ENCODE measurements around the gene ESR2.

ESR2 gene

DNA sequence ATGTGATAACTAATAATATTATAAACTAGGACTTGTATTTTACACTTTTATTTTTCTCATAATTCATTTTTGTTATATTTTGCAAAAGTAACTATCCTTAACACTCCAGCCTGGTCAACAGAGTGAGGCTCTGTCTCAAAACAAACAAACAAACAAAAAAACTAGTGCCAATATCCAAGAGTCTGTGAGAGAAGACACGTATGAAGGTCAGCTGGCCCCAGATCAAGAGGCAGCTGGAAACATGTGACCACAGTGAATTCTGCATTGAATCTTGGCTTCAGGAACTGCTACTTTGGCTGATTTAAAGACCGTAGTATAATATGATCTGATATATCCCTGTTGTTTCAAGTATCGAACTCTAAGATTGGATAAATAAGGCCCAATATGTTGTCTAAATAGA is 47.0 kb downstream of the ESR2 start:
- no peak for ATAC-seq (ENCODE audit: low read depth)
- no peak overlapping the region for H3K27ac Mint-ChIP-seq
- no peak overlapping the region for H3K4me3 Mint-ChIP-seq
- no peaks in the 10 kb centered on the region for H3K9me3 Mint-ChIP-seq
- DNase-seq (ENCODE audit: low spot score in 2 of 2) = no peak
- peaks cover 6% of the 10 kb centered on the region for H3K4me1 Mint-ChIP-seq
- H3K36me3 Mint-ChIP-seq = peaks cover 11% of the 10 kb centered on the region
- no peaks in the 10 kb centered on the region for H3K27me3 Mint-ChIP-seq

DNA sequence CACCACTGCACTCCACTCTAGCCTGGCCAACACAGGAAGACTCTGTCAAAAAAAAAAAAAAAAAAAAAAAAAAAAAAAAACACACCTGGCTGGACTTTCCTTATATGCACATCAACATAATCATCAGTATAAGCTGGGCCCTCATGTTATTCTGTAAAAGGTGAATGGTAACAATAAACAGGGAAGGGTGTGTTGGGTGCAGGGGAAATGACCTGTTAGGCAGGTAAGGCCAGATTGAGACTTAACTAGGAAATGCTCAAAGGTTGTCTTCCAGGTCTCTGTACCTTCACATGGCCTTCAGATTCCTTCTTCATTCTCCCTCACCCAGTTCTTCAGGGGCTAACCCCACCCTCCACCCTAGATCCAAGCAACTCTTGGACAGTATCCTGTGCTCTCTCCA is 47.5 kb downstream of the ESR2 start:
- ATAC-seq (ENCODE audit: low read depth) = no peak
- Mint-ChIP-seq H3K27me3 (no peaks in the 10 kb centered on the region), H3K4me3 (no peak overlapping the region), H3K36me3 (peaks cover 11% of the 10 kb centered on the region), H3K9me3 (no peaks in the 10 kb centered on the region), H3K4me1 (peaks cover 6% of the 10 kb centered on the region), H3K27ac (no peak overlapping the region)
- DNase-seq (ENCODE audit: low spot score in 2 of 2) = no peak

DNA sequence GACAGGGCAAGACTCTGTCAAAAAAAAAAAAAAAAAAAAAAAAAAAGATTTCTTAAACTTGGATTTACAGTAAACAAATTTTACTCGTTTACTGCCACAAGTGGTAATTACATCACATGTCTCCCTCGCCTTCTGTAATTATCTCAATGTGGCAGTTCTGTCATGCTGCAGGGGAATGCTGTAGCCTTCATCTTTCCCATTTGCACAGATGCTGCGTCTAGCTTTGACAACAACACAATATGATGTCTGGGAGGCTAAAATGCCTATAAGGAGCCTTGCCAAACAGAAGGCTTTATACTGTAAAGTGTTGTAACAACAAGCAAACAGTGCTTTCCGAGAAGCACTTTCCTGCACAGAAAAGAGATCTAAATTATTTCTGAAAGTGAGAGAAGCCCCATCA is 48.7 kb downstream of the ESR2 start:
- no peak overlapping the region for H3K27ac Mint-ChIP-seq
- H3K27me3 Mint-ChIP-seq = no peaks in the 10 kb centered on the region
- no peak for ATAC-seq (ENCODE audit: low read depth)

DNA sequence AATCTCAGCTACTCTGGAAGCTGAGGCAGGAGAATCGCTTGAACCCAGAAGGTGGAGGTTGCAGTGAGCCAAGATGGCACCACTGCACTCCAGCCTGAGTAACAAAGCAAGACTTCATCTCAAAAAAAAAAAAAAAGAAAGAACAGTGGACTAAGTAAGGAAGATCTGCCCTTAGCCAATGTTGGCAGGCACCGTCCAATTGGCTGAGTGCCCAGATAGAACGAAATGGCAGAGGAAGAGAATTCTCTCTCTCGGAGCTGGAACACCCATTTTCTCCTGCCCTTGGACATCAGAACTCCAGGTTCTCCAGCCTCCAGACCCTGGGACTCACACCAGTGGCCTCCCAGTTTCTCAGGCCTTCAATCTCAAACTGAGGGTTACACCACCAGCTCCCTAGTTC is 49.9 kb downstream of the ESR2 start:
- peaks cover 3% of the 10 kb centered on the region for H3K4me1 Mint-ChIP-seq
- no peak for ATAC-seq (ENCODE audit: low read depth)
- no peak overlapping the region for H3K27ac Mint-ChIP-seq
- DNase-seq (ENCODE audit: low spot score in 2 of 2) = no peak
- H3K4me3 Mint-ChIP-seq = no peak overlapping the region
- H3K9me3 Mint-ChIP-seq = no peaks in the 10 kb centered on the region
- peaks cover 11% of the 10 kb centered on the region for H3K36me3 Mint-ChIP-seq
- no peaks in the 10 kb centered on the region for H3K27me3 Mint-ChIP-seq

More for the DNA sequence above, 48.7 kb downstream of the ESR2 start:
- DNase-seq (ENCODE audit: low spot score in 2 of 2) = no peak
- H3K4me3 Mint-ChIP-seq = no peak overlapping the region
- peaks cover 3% of the 10 kb centered on the region for H3K4me1 Mint-ChIP-seq
- H3K36me3 Mint-ChIP-seq = peaks cover 11% of the 10 kb centered on the region
- no peaks in the 10 kb centered on the region for H3K9me3 Mint-ChIP-seq

DNA sequence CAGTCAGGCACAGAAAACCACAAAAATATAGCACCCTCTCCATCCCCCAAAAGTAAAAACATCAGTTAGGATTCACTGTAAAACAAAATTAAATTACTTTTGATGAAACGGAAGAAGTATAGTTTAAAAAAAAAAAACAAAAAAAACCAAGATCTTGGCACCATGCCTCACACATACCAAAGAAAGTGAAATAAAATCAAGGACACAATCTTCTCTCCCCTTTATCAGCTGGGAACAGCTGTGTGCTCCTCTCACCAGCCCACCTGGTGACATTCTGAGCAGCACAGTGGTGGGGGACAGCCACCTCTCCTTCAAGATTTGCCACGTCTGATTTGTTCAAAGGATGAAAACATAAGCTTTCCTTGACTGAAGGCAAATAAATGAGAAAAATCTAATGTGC is 55.5 kb downstream of the ESR2 start:
- peak overlapping the region; percentile 32 for H3K27ac Mint-ChIP-seq
- no peak overlapping the region for H3K4me3 Mint-ChIP-seq
- H3K9me3 Mint-ChIP-seq = no peaks in the 10 kb centered on the region
- no peak for ATAC-seq (ENCODE audit: low read depth)
- H3K4me1 Mint-ChIP-seq = peaks cover 34% of the 10 kb centered on the region
- H3K27me3 Mint-ChIP-seq = no peaks in the 10 kb centered on the region
- no peak for DNase-seq (ENCODE audit: low spot score in 2 of 2)
- H3K36me3 Mint-ChIP-seq = peaks cover 3% of the 10 kb centered on the region

DNA sequence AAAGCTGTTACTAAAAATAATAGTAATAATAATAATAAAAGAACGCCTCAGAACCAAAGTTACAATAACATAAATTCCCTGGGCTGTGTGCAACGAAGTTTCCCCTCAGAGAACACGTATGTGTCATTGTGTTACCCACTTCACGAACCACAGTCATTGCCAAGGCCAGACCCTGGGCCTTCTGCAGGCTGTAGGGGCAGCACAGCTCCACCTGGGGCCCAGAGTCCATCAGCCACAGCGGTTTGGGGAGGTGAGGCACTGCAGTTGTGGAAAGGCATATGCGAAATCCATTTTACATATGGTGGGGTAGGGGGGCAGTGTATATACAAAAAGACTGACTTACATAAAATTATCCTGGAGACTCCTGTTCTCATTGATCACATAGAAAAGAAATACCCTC is 56.1 kb downstream of the ESR2 start:
- DNase-seq (ENCODE audit: low spot score in 2 of 2) (no peak), ATAC-seq (ENCODE audit: low read depth) (no peak)
- Mint-ChIP-seq H3K27me3 (no peaks in the 10 kb centered on the region), H3K9me3 (no peaks in the 10 kb centered on the region), H3K27ac (peak overlapping the region; percentile 32), H3K4me1 (peaks cover 40% of the 10 kb centered on the region), H3K4me3 (no peak overlapping the region), H3K36me3 (peaks cover 3% of the 10 kb centered on the region)

DNA sequence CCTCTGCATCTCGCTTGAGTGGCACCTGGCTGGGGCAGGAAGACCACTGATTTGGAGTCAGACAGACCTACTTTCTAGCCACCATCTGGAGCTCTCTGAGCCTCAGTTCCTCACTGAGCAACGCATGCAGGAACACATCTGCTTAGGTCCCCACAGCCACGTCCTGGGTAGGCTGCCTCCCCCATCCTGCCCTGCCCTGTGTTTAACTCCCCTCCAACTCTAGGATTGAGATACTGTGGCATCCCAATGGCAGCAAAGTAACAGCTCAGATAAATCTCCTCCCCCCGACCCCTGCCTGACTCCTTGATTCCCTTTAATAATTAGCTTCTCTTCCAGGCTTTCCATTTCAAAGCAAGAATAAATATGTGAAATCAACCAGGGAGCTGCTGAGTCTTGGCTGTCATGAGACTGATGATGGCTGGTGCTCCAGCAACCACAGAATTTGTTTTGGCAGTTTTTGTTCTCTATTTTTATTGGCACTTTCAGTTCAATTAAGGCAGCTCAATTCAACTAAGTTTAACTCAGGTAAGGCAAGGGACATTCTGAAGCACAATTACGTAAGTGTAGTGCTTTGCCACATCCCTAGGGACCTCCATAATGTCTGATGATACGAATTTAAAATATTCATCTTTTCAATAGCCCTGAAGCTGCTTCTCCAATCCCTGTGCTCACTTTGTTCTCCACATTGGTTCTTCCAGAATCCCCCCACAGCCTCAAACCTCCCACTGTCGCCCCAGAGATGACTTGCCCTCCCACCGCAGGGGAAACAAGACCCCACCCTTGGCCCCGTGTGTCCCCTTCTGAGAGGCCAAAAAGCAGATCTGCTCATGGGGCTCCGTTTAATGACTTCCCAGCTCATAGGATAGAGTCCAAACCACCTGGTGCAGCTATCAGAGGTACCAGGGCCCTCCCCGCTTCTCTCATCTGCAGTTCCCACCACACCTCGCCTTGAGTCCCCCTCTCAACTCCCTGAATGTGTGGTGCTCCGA is 58.2 kb downstream of the ESR2 start:
- Mint-ChIP-seq H3K4me3 (peak overlapping the region; percentile 55), H3K27ac (peak overlapping the region; percentile 99)

DNA sequence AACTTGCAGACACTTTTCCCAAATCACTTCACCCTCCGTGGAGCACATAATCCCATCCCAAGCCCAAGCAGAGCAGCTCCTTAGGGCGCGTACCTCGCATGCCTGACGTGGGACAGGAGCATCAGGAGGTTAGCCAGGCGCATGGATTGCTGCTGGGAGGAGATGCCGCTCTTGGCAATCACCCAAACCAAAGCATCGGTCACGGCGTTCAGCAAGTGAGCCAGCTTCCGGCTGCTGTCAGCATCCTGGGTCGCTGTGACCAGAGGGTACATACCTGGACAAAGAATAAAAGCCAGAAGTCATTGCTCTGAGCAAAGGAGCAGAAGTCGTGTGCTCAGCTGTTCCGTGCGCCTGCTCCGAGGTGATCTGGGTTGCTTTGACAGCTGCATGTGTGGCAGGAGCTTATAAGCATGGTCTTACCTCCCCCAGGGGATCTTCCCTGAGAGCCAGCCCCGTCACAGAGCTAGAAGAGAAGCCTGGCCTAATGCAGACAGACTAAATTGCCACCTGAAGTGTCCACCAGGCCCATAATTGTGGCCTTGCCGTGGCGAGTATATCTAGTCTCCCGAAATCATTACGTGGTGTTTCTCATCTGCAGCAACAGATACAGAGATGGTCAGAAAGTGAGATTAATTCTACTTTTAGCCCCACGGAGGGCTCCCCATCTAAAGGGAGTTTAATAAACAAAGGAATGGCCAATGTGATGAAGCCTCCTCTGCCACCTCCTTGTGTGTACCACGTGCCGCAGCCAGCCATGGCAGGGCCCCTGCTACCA is 59.1 kb downstream of the ESR2 start:
- DNase-seq (ENCODE audit: low spot score in 2 of 2) = peak in 1 of 2 donors; percentile 53
- ATAC-seq (ENCODE audit: low read depth) = peak; percentile 25
- Mint-ChIP-seq H3K36me3 (peaks cover 4% of the 10 kb centered on the region), H3K4me1 (peaks cover 50% of the 10 kb centered on the region), H3K27me3 (no peaks in the 10 kb centered on the region), H3K9me3 (no peaks in the 10 kb centered on the region), H3K27ac (peak overlapping the region; percentile 99), H3K4me3 (peak overlapping the region; percentile 55)

More for the DNA sequence above, 58.2 kb downstream of the ESR2 start:
- ATAC-seq (ENCODE audit: low read depth) (peak; percentile 74), DNase-seq (ENCODE audit: low spot score in 2 of 2) (peak; percentile 80 to 81)
- Mint-ChIP-seq H3K4me1 (peaks cover 50% of the 10 kb centered on the region), H3K27me3 (no peaks in the 10 kb centered on the region), H3K9me3 (no peaks in the 10 kb centered on the region), H3K36me3 (peaks cover 4% of the 10 kb centered on the region)

DNA sequence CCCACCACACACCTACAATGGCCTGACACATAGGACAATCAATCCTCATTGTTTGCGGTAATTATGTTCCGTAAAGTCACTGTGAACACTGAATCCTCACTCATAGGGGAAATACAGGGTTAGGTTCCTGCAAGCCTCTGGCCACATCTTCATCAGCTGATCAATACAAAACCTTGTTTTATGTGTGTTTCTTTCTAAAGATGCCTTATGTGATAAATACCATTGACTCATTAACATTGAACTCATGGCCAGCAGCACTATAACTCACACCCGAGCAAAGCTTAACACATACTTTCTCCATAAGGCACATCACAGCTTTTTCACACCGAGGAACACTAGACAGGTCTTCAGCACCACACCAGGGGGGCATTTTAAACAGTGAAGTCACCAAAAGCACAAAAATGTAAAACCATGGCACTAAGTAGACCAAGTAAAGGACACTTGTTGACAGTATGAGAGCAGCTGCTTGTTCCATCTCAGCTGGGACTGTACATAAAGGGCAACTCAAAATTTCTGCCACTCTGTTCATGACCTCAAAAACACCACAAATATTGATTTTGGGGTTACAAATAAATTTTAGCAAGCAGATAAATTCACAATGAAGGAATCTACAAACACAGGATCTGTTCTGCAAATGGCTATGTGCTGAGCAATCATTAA is 60.5 kb downstream of the ESR2 start:
- no peak for ATAC-seq (ENCODE audit: low read depth)
- Mint-ChIP-seq H3K9me3 (no peaks in the 10 kb centered on the region), H3K27ac (peak overlapping the region; percentile 99), H3K4me1 (peaks cover 48% of the 10 kb centered on the region), H3K27me3 (no peaks in the 10 kb centered on the region), H3K4me3 (no peak overlapping the region), H3K36me3 (peaks cover 4% of the 10 kb centered on the region)
- DNase-seq (ENCODE audit: low spot score in 2 of 2) = no peak

DNA sequence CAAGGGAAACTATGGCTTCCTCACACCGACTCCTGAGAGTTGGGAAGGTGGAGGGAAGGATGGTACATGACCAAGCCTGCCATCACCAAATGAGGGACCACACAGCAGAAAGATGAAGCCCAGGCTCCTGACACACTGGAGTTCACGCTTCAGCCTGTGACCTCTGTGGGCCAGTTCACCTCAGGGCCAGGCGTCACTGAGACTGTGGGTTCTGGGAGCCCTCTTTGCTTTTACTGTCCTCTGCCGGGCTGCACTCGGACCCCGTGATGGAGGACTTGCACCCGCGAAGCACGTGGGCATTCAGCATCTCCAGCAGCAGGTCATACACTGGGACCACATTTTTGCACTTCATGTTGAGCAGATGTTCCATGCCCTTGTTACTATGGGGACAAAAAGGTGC is 61.2 kb downstream of the ESR2 start:
- Mint-ChIP-seq H3K27me3 (no peaks in the 10 kb centered on the region), H3K27ac (peak overlapping the region; percentile 75), H3K9me3 (no peaks in the 10 kb centered on the region), H3K36me3 (peaks cover 7% of the 10 kb centered on the region), H3K4me1 (peaks cover 47% of the 10 kb centered on the region), H3K4me3 (no peak overlapping the region)
- DNase-seq (ENCODE audit: low spot score in 2 of 2) (no peak), ATAC-seq (ENCODE audit: low read depth) (no peak)

DNA sequence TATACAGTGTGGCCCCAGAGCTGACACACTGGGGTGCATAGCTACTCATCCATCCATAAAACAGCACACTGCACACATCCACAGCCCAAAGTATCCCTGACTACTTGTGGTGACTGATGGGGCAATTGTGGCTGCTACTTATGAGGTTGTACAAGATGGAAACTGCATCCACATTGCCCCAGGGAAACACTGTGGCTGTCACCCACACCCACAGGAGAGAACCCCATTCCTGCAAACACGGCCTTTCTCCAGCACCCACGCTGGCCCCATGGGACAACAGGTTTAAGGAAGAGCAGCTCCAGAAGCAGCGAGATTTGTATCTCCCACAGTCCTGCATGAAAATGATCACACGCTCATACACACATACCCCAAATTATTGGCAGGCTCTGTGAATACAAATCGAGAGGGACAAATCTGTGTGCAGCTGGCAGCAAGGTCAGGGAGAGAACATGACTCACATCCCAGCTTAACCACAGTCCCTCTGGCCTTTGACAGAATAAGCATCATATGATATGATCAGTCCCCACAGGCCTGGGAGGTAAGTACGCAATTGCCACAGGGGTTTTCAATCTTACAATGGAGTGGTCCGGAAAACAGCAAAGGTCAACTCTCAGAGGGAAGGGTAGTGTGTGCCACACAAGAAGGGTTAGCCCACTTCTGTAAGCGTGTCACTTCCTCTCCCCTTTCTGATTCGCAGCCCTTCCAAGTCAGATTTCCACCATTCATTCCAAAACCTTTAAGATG is 61.9 kb downstream of the ESR2 start:
- Mint-ChIP-seq H3K4me3 (peak overlapping the region; percentile 29), H3K9me3 (no peaks in the 10 kb centered on the region), H3K27ac (peak overlapping the region; percentile 75), H3K4me1 (peaks cover 46% of the 10 kb centered on the region), H3K36me3 (peaks cover 7% of the 10 kb centered on the region), H3K27me3 (no peaks in the 10 kb centered on the region)
- ATAC-seq (ENCODE audit: low read depth) = no peak
- no peak for DNase-seq (ENCODE audit: low spot score in 2 of 2)

DNA sequence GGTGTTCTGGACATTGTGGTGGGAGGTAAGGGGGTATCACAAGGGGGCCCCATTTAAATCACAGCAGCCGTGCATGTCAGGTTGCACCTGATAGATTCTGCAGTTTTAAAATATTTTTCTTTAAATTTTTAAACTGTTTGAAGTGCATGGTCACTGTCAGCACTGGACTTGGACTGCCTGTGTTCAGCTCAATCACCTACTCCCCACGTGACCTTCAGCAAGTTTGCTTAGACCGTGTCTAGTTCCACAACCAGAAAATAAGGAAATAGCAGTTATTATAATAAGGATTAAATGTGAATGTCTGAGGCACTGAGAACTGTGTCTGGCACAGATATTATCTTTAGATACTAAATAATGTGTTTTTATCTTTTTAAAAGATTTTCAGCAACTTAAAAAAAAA is 64.7 kb downstream of the ESR2 start:
- no peaks in the 10 kb centered on the region for H3K9me3 Mint-ChIP-seq
- DNase-seq (ENCODE audit: low spot score in 2 of 2) (no peak), ATAC-seq (ENCODE audit: low read depth) (no peak)
- H3K4me1 Mint-ChIP-seq = peaks cover 24% of the 10 kb centered on the region
- no peak overlapping the region for H3K27ac Mint-ChIP-seq
- H3K4me3 Mint-ChIP-seq = no peak overlapping the region
- no peaks in the 10 kb centered on the region for H3K27me3 Mint-ChIP-seq
- H3K36me3 Mint-ChIP-seq = peaks cover 18% of the 10 kb centered on the region

DNA sequence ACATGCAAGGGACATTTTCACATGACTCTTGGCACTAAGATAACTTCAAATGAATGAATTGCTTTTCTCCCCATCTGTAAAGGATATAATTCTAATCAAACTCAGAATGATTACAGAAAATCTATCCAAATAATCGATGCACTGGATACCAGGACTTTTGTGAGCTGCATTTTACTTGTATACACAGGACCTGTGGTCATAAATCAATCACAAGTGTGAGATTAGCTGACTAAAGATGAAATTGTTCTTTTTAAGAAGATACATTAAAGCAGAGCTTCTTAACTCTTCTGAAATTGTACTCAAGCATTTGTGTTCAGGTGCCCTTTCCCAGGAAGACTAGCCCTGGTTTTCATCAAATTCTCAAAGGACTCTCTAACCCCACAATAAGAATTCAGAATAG is 66.3 kb downstream of the ESR2 start:
- Mint-ChIP-seq H3K9me3 (no peaks in the 10 kb centered on the region), H3K4me1 (peaks cover 10% of the 10 kb centered on the region), H3K4me3 (no peak overlapping the region), H3K27me3 (no peaks in the 10 kb centered on the region), H3K27ac (no peak overlapping the region), H3K36me3 (peaks cover 22% of the 10 kb centered on the region)
- DNase-seq (ENCODE audit: low spot score in 2 of 2) = no peak
- no peak for ATAC-seq (ENCODE audit: low read depth)
